ENCODE measurements around the gene CCDC30.

The CCDC30 gene

DNA sequence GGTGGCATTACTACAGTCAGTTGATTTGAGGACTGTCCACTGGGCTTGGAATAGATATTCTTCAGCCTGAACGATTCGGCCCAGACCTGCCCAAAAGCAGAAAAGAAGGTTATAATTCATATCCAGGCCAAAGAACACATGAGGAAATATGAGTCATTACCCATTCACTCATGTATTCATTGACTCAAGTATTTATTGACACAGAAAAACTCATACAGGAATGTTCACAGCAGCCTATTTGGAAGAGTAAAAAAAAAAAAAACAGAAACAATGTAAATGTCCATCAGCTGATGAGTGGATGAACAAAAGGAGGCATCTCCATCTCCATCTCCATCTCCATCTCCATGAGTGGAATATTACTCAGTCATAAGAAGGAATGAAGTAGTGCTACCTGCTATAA is 23.1 kb upstream of the CCDC30 start:
- TF ChIP-seq, protein P1, sequence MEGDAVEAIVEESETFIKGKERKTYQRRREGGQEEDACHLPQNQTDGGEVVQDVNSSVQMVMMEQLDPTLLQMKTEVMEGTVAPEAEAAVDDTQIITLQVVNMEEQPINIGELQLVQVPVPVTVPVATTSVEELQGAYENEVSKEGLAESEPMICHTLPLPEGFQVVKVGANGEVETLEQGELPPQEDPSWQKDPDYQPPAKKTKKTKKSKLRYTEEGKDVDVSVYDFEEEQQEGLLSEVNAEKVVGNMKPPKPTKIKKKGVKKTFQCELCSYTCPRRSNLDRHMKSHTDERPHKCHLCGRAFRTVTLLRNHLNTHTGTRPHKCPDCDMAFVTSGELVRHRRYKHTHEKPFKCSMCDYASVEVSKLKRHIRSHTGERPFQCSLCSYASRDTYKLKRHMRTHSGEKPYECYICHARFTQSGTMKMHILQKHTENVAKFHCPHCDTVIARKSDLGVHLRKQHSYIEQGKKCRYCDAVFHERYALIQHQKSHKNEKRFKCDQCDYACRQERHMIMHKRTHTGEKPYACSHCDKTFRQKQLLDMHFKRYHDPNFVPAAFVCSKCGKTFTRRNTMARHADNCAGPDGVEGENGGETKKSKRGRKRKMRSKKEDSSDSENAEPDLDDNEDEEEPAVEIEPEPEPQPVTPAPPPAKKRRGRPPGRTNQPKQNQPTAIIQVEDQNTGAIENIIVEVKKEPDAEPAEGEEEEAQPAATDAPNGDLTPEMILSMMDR (IDR thresholded peaks at IDR 0.05; ENCODE audit: insufficient read depth, low read length, missing control alignments) = no peak
- ChIA-PET POLR2A (interaction anchor here (1.2 kb wide), 1 partner anchor 24 kb away, joined by 5 read pairs; no protein-coding TSS in a partner anchor), CTCF (interaction anchor here (1.3 kb wide), 1 partner anchor 9 kb away, joined by 3 read pairs; no protein-coding TSS in a partner anchor)
- DNase-seq (ENCODE audit: low read depth, low spot score) = no peak
- H3K4me3 ChIP-seq (ENCODE audit: low read depth, low read length) = no peak overlapping the region

DNA sequence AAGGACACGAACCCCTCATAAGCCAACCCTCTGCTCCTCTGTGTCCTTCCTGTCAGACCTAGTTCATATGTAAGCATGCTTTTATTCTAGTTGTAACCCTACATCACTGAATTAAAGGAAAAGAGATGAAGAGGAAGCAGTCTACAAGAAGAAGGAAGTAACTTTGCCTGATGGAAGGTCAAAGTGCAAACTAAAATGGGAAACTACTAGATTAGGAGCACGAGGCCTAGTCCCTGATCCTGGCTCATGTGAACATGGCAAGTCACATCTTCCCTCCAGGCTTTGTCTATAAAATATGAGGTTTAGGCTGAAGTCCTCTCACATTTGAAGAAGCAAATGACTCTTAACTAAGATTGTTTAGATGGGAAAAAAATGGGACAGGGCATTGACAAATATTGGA is 20.4 kb upstream of the CCDC30 start:
- no peak for DNase-seq (ENCODE audit: low read depth, low spot score)
- H3K4me3 ChIP-seq (ENCODE audit: low read depth, low read length) = no peak overlapping the region
- TF ChIP-seq, protein P1 (IDR thresholded peaks at IDR 0.05; ENCODE audit: insufficient read depth, low read length, missing control alignments) = no peak
- POLR2A ChIA-PET = no interaction called here
- CTCF ChIA-PET = no interaction called here

DNA sequence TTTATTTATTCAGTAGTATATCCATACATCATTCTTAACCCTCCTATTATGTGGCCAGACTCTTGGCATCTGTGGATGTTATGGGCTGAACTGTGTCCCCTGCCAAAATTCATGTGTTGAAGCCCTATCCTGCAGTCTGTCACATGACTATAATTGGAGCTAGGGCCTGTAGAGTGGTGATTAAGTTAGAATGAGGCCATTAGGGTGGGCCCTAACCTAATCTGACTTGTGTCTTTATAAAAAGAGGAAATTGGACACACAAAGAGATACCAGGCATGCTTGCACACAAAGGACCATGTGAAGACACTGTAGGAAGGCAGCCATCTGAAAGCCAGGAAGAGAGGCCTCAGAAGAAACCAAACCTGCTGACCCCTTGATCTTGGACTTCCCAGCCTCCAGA is 13.8 kb upstream of the CCDC30 start:
- CTCF ChIA-PET = no interaction called here
- no peak for DNase-seq (ENCODE audit: low read depth, low spot score)
- no peak overlapping the region for H3K4me3 ChIP-seq (ENCODE audit: low read depth, low read length)
- POLR2A ChIA-PET = no interaction called here
- TF ChIP-seq, protein P1 (IDR thresholded peaks at IDR 0.05; ENCODE audit: insufficient read depth, low read length, missing control alignments) = no peak

DNA sequence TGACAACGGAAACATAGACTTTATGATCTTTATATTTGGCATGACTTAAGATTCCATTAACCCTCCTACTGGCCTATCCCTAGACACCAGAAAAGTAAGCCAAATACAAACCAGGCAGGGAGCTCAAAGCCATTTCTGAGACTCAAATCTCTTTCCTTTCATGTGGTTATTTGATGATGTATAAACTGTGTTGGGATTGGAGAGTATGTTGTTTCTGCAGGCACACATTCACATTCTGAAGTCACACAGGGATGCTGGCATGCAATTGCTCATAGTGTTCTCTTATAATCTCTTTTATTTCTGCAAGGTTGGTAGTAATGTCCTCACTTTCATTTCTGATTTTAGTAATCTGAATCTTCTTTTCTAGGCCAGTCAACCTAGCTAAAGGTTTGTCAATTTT is 13.0 kb upstream of the CCDC30 start:
- TF ChIP-seq, protein P1 (IDR thresholded peaks at IDR 0.05; ENCODE audit: insufficient read depth, low read length, missing control alignments) = no peak
- no peak overlapping the region for H3K4me3 ChIP-seq (ENCODE audit: low read depth, low read length)
- DNase-seq (ENCODE audit: low read depth, low spot score) = no peak
- ChIA-PET CTCF (no interaction called here), POLR2A (no interaction called here)

DNA sequence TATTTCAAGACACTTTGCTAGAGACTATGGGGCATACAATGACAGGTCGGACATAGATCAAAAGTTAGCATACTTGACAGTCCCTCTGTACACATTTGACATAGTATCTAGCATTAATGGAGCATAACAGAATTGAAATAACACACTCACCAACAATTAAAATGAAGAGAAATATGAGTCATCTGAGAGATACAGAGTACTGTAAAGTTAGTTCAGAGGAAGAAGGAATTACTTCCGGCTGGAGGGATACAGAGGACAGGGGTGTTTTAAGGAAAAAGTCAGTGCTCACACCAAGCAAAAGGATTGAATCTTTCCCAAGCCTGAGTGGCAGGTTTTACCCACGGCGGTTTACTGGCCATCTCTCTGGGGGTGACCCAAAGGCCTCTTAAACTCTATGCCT is 9.7 kb upstream of the CCDC30 start:
- DNase-seq (ENCODE audit: low read depth, low spot score) = no peak
- ChIA-PET CTCF (no interaction called here), POLR2A (no interaction called here)
- TF ChIP-seq, protein P1 (IDR thresholded peaks at IDR 0.05; ENCODE audit: insufficient read depth, low read length, missing control alignments) = no peak
- H3K4me3 ChIP-seq (ENCODE audit: low read depth, low read length) = no peak overlapping the region

DNA sequence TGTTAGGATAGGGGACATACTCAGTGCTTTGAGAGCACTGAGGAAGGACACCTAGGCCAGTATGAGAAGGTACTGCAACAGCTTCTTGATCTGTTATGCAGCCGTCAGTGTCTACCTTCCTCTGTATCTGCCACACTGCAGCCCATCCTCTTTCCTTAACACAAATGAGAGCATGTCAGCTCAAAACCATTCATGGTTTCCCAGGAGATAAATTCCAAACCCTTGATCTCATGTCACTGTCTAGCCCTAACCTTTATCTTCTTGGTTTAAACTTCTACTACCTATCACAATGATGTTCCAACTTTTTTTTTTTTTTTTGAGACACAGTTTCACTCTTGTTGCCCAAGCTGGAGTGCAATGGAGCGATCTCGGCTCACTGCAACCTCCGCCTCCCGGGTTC is 8.7 kb upstream of the CCDC30 start:
- TF ChIP-seq, protein P1 (IDR thresholded peaks at IDR 0.05; ENCODE audit: insufficient read depth, low read length, missing control alignments) = no peak
- no peak overlapping the region for H3K4me3 ChIP-seq (ENCODE audit: low read depth, low read length)
- ChIA-PET CTCF (no interaction called here), POLR2A (no interaction called here)
- DNase-seq (ENCODE audit: low read depth, low spot score) = no peak

Measured in AG04449 (cell line).